ENCODE data around the gene OR10A7. TPM values are rescaled to one million over a fixed set of nuclear protein-coding genes. Genes with fewer than 3 reads are reported as not detected.
"Not testable (repeated sequence)": the region's sequence is repeated elsewhere in the genome, so short reads cannot be mapped to it uniquely, and the experiment has no call there.

OR10A7 gene
- total RNA-seq, result not detected in 2 replicates

GRCh38 chr12:55220725-55221124, at the start of gene OR10A7:
Gene OR10A7 (plus strand): TSS chr12:55221025. CDS start chr12:55221025, 0 bp downstream.
- DNase-seq, result no peak
- H3K36me3 Mint-ChIP-seq (ENCODE audit: low read depth), result no peaks in the 10 kb centered on the region
- intact Hi-C loops (cut with micrococcal nuclease), result no loop called here
- H3K27me3 Mint-ChIP-seq, result peaks cover 1% of the 10 kb centered on the region
- H3K9me3 Mint-ChIP-seq, result no peaks in the 10 kb centered on the region
- H3K4me3 Mint-ChIP-seq, result no peak within 1 kb of the TSS
- H3K4me1 Mint-ChIP-seq, result no peaks in the 10 kb centered on the region
- H3K27ac Mint-ChIP-seq, result no peak within 1 kb of the TSS

- H3K27ac Mint-ChIP-seq, result no peak overlapping the region
- no peaks in the 10 kb centered on the region for H3K9me3 Mint-ChIP-seq
- H3K4me1 Mint-ChIP-seq, result no peaks in the 10 kb centered on the region
- H3K4me3 Mint-ChIP-seq, result no peak overlapping the region
- intact Hi-C loops (cut with micrococcal nuclease), result no loop called here
- no peak for DNase-seq
- no peaks in the 10 kb centered on the region for H3K36me3 Mint-ChIP-seq (ENCODE audit: low read depth)
- H3K27me3 Mint-ChIP-seq, result peaks cover 6% of the 10 kb centered on the region
Observed at GRCh38 chr12:55171445-55171844, 49.4 kb upstream of the OR10A7 start.

GRCh38 chr12:55171846-55172245, 49.0 kb upstream of the OR10A7 start:
- DNase-seq; intact Hi-C loops (cut with micrococcal nuclease); H3K9me3 Mint-ChIP-seq; H3K36me3 Mint-ChIP-seq (ENCODE audit: low read depth); H3K4me3 Mint-ChIP-seq; H3K4me1 Mint-ChIP-seq; H3K27ac Mint-ChIP-seq; H3K27me3 Mint-ChIP-seq: not testable (repeated sequence)

- Mint-ChIP-seq H3K27me3 (peaks cover 10% of the 10 kb centered on the region), H3K4me1 (no peaks in the 10 kb centered on the region), H3K27ac (no peak overlapping the region), H3K9me3 (no peaks in the 10 kb centered on the region), H3K36me3 (ENCODE audit: low read depth) (no peaks in the 10 kb centered on the region), H3K4me3 (no peak overlapping the region)
- intact Hi-C loops (cut with micrococcal nuclease), result no loop called here
- no peak for DNase-seq
Observed at GRCh38 chr12:55172686-55173085, 48.1 kb upstream of the OR10A7 start.

- Mint-ChIP-seq H3K27ac (no peak overlapping the region), H3K4me1 (no peaks in the 10 kb centered on the region), H3K9me3 (no peaks in the 10 kb centered on the region), H3K27me3 (peaks cover 17% of the 10 kb centered on the region), H3K4me3 (no peak overlapping the region), H3K36me3 (ENCODE audit: low read depth) (no peaks in the 10 kb centered on the region)
- intact Hi-C loops (cut with micrococcal nuclease), result no loop called here
- DNase-seq, result no peak
Observed at GRCh38 chr12:55173456-55173855, 47.4 kb upstream of the OR10A7 start.

- no peak overlapping the region for H3K27ac Mint-ChIP-seq
- no peaks in the 10 kb centered on the region for H3K4me1 Mint-ChIP-seq
- intact Hi-C loops (cut with micrococcal nuclease), result no loop called here
- no peaks in the 10 kb centered on the region for H3K9me3 Mint-ChIP-seq
- no peak for DNase-seq
- H3K4me3 Mint-ChIP-seq, result no peak overlapping the region
- H3K36me3 Mint-ChIP-seq (ENCODE audit: low read depth), result no peaks in the 10 kb centered on the region
- H3K27me3 Mint-ChIP-seq, result peaks cover 15% of the 10 kb centered on the region
Observed at GRCh38 chr12:55188573-55188972, 32.3 kb upstream of the OR10A7 start.

- H3K36me3 Mint-ChIP-seq (ENCODE audit: low read depth), result no peaks in the 10 kb centered on the region
- H3K27ac Mint-ChIP-seq, result no peak overlapping the region
- peaks cover 19% of the 10 kb centered on the region for H3K27me3 Mint-ChIP-seq
- H3K4me3 Mint-ChIP-seq, result no peak overlapping the region
- intact Hi-C loops (cut with micrococcal nuclease), result loop anchor here (1.0 kb wide), 2 partner anchors 430 to 467 kb away; no protein-coding TSS in a partner anchor
- no peaks in the 10 kb centered on the region for H3K4me1 Mint-ChIP-seq
- H3K9me3 Mint-ChIP-seq, result no peaks in the 10 kb centered on the region
- DNase-seq, result peak; percentile 88
Observed at GRCh38 chr12:55188974-55189556, 31.8 kb upstream of the OR10A7 start.

GRCh38 chr12:55194382-55194781, 26.4 kb upstream of the OR10A7 start:
- Mint-ChIP-seq H3K36me3 (ENCODE audit: low read depth) (no peaks in the 10 kb centered on the region), H3K27me3 (peaks cover 21% of the 10 kb centered on the region), H3K4me3 (no peak overlapping the region), H3K27ac (no peak overlapping the region), H3K9me3 (no peaks in the 10 kb centered on the region), H3K4me1 (no peaks in the 10 kb centered on the region)
- DNase-seq, result no peak
- intact Hi-C loops (cut with micrococcal nuclease), result no loop called here

- no peaks in the 10 kb centered on the region for H3K36me3 Mint-ChIP-seq (ENCODE audit: low read depth)
- DNase-seq, result no peak
- no peaks in the 10 kb centered on the region for H3K9me3 Mint-ChIP-seq
- H3K4me3 Mint-ChIP-seq, result no peak overlapping the region
- no peak overlapping the region for H3K27ac Mint-ChIP-seq
- no peaks in the 10 kb centered on the region for H3K4me1 Mint-ChIP-seq
- H3K27me3 Mint-ChIP-seq, result peaks cover 11% of the 10 kb centered on the region
- intact Hi-C loops (cut with micrococcal nuclease), result no loop called here
Observed at GRCh38 chr12:55226523-55226922, 5.7 kb downstream of the OR10A7 start.

- H3K4me1 Mint-ChIP-seq, result no peaks in the 10 kb centered on the region
- H3K36me3 Mint-ChIP-seq (ENCODE audit: low read depth), result no peaks in the 10 kb centered on the region
- peaks cover 20% of the 10 kb centered on the region for H3K27me3 Mint-ChIP-seq
- no peak overlapping the region for H3K27ac Mint-ChIP-seq
- no peaks in the 10 kb centered on the region for H3K9me3 Mint-ChIP-seq
- H3K4me3 Mint-ChIP-seq, result no peak overlapping the region
- no peak for DNase-seq
- intact Hi-C loops (cut with micrococcal nuclease), result no loop called here
Observed at GRCh38 chr12:55227643-55228042, 6.8 kb downstream of the OR10A7 start.

- Mint-ChIP-seq H3K36me3 (ENCODE audit: low read depth) (no peaks in the 10 kb centered on the region), H3K4me1 (no peaks in the 10 kb centered on the region)
Observed at GRCh38 chr12:55244309-55244708, 23.5 kb downstream of the OR10A7 start, which contains the start of gene OR6C74. Gene OR6C74 (plus strand): TSS chr12:55244609. CDS start chr12:55247288, 2,679 bp downstream.

GRCh38 chr12:55246159-55246558, 25.3 kb downstream of the OR10A7 start:
- intact Hi-C loops (cut with micrococcal nuclease), result no loop called here
- Mint-ChIP-seq H3K27me3 (peaks cover 13% of the 10 kb centered on the region), H3K4me1 (no peaks in the 10 kb centered on the region), H3K9me3 (no peaks in the 10 kb centered on the region), H3K4me3 (no peak overlapping the region), H3K27ac (no peak overlapping the region), H3K36me3 (ENCODE audit: low read depth) (no peaks in the 10 kb centered on the region)
- no peak for DNase-seq

More at GRCh38 chr12:55244309-55244708, 23.5 kb downstream of the OR10A7 start, which contains the start of gene OR6C74:
- intact Hi-C loops (cut with micrococcal nuclease), result no loop called here
- Mint-ChIP-seq H3K4me3 (no peak within 1 kb of the TSS), H3K27me3 (peaks cover 11% of the 10 kb centered on the region), H3K9me3 (no peaks in the 10 kb centered on the region), H3K27ac (no peak within 1 kb of the TSS)
- no peak for DNase-seq

- H3K9me3 Mint-ChIP-seq, result no peaks in the 10 kb centered on the region
- H3K4me1 Mint-ChIP-seq, result no peaks in the 10 kb centered on the region
- intact Hi-C loops (cut with micrococcal nuclease), result no loop called here
- no peak overlapping the region for H3K27ac Mint-ChIP-seq
- no peak overlapping the region for H3K4me3 Mint-ChIP-seq
- no peak for DNase-seq
- H3K27me3 Mint-ChIP-seq, result peaks cover 14% of the 10 kb centered on the region
- H3K36me3 Mint-ChIP-seq (ENCODE audit: low read depth), result no peaks in the 10 kb centered on the region
Observed at GRCh38 chr12:55250944-55251343, 30.1 kb downstream of the OR10A7 start.

GRCh38 chr12:55253281-55253680, 32.5 kb downstream of the OR10A7 start:
- Mint-ChIP-seq H3K27ac (no peak overlapping the region), H3K9me3 (no peaks in the 10 kb centered on the region), H3K36me3 (ENCODE audit: low read depth) (no peaks in the 10 kb centered on the region), H3K4me3 (no peak overlapping the region), H3K4me1 (no peaks in the 10 kb centered on the region), H3K27me3 (peaks cover 7% of the 10 kb centered on the region)
- no peak for DNase-seq
- intact Hi-C loops (cut with micrococcal nuclease), result no loop called here

- intact Hi-C loops (cut with micrococcal nuclease), result no loop called here
- DNase-seq, result no peak
- no peaks in the 10 kb centered on the region for H3K9me3 Mint-ChIP-seq
- no peaks in the 10 kb centered on the region for H3K4me1 Mint-ChIP-seq
- H3K27me3 Mint-ChIP-seq, result peaks cover 4% of the 10 kb centered on the region
- H3K4me3 Mint-ChIP-seq, result no peak overlapping the region
- no peaks in the 10 kb centered on the region for H3K36me3 Mint-ChIP-seq (ENCODE audit: low read depth)
- no peak overlapping the region for H3K27ac Mint-ChIP-seq
Observed at GRCh38 chr12:55256831-55257230, 36.0 kb downstream of the OR10A7 start.

Measured in activated CD4-positive, alpha-beta T cell treated with anti-CD3 and anti-CD28 coated beads, Interleukin-2, amount 10 ng/mL, durations not matched to agents 24 days and 14 days (primary cell).